Ascending aorta (tissue), 2 donors: ENCODE measurements around the gene KPNA5. TPM values are rescaled to one million over a fixed set of nuclear protein-coding genes. Genes with fewer than 3 reads are reported as not detected.
A peak's percentile ranks its signal among the peaks of the same experiment; 100 is the strongest.

Source experiments
- DNase-seq, 2 donors: peaks; one replicate each; pipeline ENCODE4 v3.0.0-alpha.2; 2019; ENCODE audit warnings: low spot score in 2 of 2
- H3K27ac ChIP-seq, 2 donors: fragments of 200-600 bp; sonication (generic); one replicate each; pipeline ENCODE4 v1.5.1; 2016 to 2017; ENCODE audit warnings: mild to moderate bottlenecking in 1 of 2
- H3K27me3 ChIP-seq: fragments of 200-600 bp; sonication (generic); one replicate; pipeline ENCODE4 v1.5.1; 2017
- H3K36me3 ChIP-seq, 2 donors: fragments of 200-600 bp; sonication (generic); one replicate each; pipeline ENCODE4 v1.5.1; 2016
- H3K4me1 ChIP-seq, 2 donors: fragments of 200-600 bp; sonication (generic); one replicate each; pipeline ENCODE4 v1.5.1; 2016 to 2017; ENCODE audit warnings: mild to moderate bottlenecking in 1 of 2
- H3K4me3 ChIP-seq, 2 donors: fragments of 200-600 bp; sonication (generic); one replicate each; pipeline ENCODE4 v1.5.1; 2016 to 2017; ENCODE audit warnings: mild to moderate bottlenecking in 1 of 2
- H3K9me3 ChIP-seq, 2 donors: fragments of 200-600 bp; sonication (generic); one replicate each; pipeline ENCODE4 v1.5.1; 2016
- CTCF ChIP-seq, 3 experiments: fragments of 200-600 bp in 2 of 3; fragments of 450-650 bp in 1 of 3; sonication (generic) in 2 of 3; IDR thresholded peaks; one replicate each; pipeline ENCODE4 v1.5.1; 2016 to 2019; ENCODE audit warnings: antibody characterized with exemption in 3 of 3, mild to moderate bottlenecking in 1 of 3, moderate library complexity in 1 of 3
- intact Hi-C: fragments of 100-400 bp; cut with DNase I; formaldehyde crosslinking; loops from one replicate; pipeline ENCODE4 v1.15.1; 2023
- total RNA-seq: library from RNA; depleted of rRNA; stranded (reverse); fragments of >200 nt; gene quantifications from one replicate; pipeline ENCODE4 v1.1.0, GENCODE V29; 2016

Gene KPNA5
- total RNA-seq, 1 donor from 2014 or later: 0.96 TPM

GRCh38 chr6:116767715-116768114 is 86.7 kb downstream of the KPNA5 start:
- Histone ChIP-seq H3K27ac (no peak overlapping the region), H3K4me1 (peaks cover 0 to 5% of the 10 kb centered on the region in 2 donors), H3K4me3 (no peak overlapping the region), H3K36me3 (no peaks in the 10 kb centered on the region), H3K9me3 (no peaks in the 10 kb centered on the region), H3K27me3 (peaks cover 2% of the 10 kb centered on the region)
- no peak for TF ChIP-seq CTCF (IDR thresholded peaks at IDR 0.05)
- intact Hi-C loops: no loop called here
- DNase-seq: no peak

GRCh38 chr6:116772450-116772849 is 91.4 kb downstream of the KPNA5 start:
- no peaks in the 10 kb centered on the region for H3K4me1 ChIP-seq
- no peak overlapping the region for H3K4me3 ChIP-seq
- no peaks in the 10 kb centered on the region for H3K9me3 ChIP-seq
- intact Hi-C loops: no loop called here
- no peak overlapping the region for H3K27ac ChIP-seq
- DNase-seq: no peak
- H3K36me3 ChIP-seq: no peaks in the 10 kb centered on the region
- no peak for TF ChIP-seq CTCF (IDR thresholded peaks at IDR 0.05)
- H3K27me3 ChIP-seq: no peaks in the 10 kb centered on the region

GRCh38 chr6:116773886-116774285 is 92.9 kb downstream of the KPNA5 start:
- H3K36me3 ChIP-seq: no peaks in the 10 kb centered on the region
- no peaks in the 10 kb centered on the region for H3K4me1 ChIP-seq
- H3K4me3 ChIP-seq: no peak overlapping the region
- H3K9me3 ChIP-seq: no peaks in the 10 kb centered on the region
- no peak overlapping the region for H3K27ac ChIP-seq
- no peaks in the 10 kb centered on the region for H3K27me3 ChIP-seq
- no peak for TF ChIP-seq CTCF (IDR thresholded peaks at IDR 0.05)
- DNase-seq: no peak
- intact Hi-C loops: no loop called here

- Histone ChIP-seq H3K27me3 (no peaks in the 10 kb centered on the region), H3K4me3 (no peak overlapping the region), H3K4me1 (no peaks in the 10 kb centered on the region), H3K9me3 (no peaks in the 10 kb centered on the region), H3K27ac (no peak overlapping the region), H3K36me3 (no peaks in the 10 kb centered on the region)
- DNase-seq: no peak
- intact Hi-C loops: no loop called here
- peak in 1 of 3 experiments; percentile 32 for TF ChIP-seq CTCF (IDR thresholded peaks at IDR 0.05)
Observed at GRCh38 chr6:116779573-116780164, 98.7 kb downstream of the KPNA5 start.

GRCh38 chr6:116783852-116784251 is 102.8 kb downstream of the KPNA5 start:
- intact Hi-C loops: no loop called here
- Histone ChIP-seq H3K9me3 (no peaks in the 10 kb centered on the region), H3K27ac (no peak overlapping the region), H3K4me1 (no peaks in the 10 kb centered on the region), H3K4me3 (no peak overlapping the region), H3K36me3 (no peaks in the 10 kb centered on the region), H3K27me3 (no peaks in the 10 kb centered on the region)
- DNase-seq: no peak
- TF ChIP-seq CTCF (IDR thresholded peaks at IDR 0.05): no peak

Other genes starting within 250 kb of the KPNA5 start
- gene CALHM6, start 219.8 kb upstream of the KPNA5 start, total RNA-seq: not detected
- 3.4 TPM for gene CALHM5, start 169.6 kb upstream of the KPNA5 start, total RNA-seq
- gene TRAPPC3L, start 135.5 kb upstream of the KPNA5 start, total RNA-seq: not detected
- gene CALHM4, start 127.5 kb upstream of the KPNA5 start, total RNA-seq: not detected
- gene RWDD1, start 109.7 kb upstream of the KPNA5 start, total RNA-seq: 11.0 TPM
- gene RSPH4A, start 64.7 kb upstream of the KPNA5 start, total RNA-seq: 17.9 TPM
- 0.85 TPM for gene ZUP1, start 12.4 kb upstream of the KPNA5 start, total RNA-seq
- not detected for gene FAM162B, start 84.5 kb downstream of the KPNA5 start, total RNA-seq
- gene GPRC6A, start 147.9 kb downstream of the KPNA5 start, total RNA-seq: not detected
- not detected for gene RFX6, start 196.0 kb downstream of the KPNA5 start, total RNA-seq